GM12878 (cell line): ENCODE data around the gene PROCA1. TPM values are rescaled to one million over a fixed set of nuclear protein-coding genes. Genes with fewer than 3 reads are reported as not detected.

Source experiments
- CHD1 ChIP-seq: IDR thresholded peaks from 2 replicates; pipeline ENCODE4 v1.6.1; 2012; ENCODE audit warnings: low read depth, low read length, improper control_type of control experiment
- CHD4 ChIP-seq: fragments of 200-600 bp; sonication (generic); IDR thresholded peaks from 2 replicates; pipeline ENCODE4 v1.6.1; 2016; ENCODE audit warnings: mild to moderate bottlenecking
- CTCF ChIP-seq, 3 experiments: IDR thresholded peaks in 2 of 3; conservative IDR thresholded peaks in 1 of 3; 2 replicates each; pipeline ENCODE4 v1.5.1; 2011; ENCODE audit warnings: low read depth in 3 of 3, low read length in 3 of 3, mild to moderate bottlenecking in 3 of 3, control low read depth in 2 of 3, moderate library complexity in 2 of 3, inconsistent platforms in 1 of 3, mixed read lengths in 1 of 3; ENCODE audit not compliant: control insufficient read depth in 2 of 3, insufficient read depth in 1 of 3; ENCODE audit errors: extremely low read depth in 1 of 3
- ESRRA ChIP-seq: IDR thresholded peaks from 2 replicates; pipeline ENCODE4 v1.6.1; 2012; ENCODE audit warnings: mild to moderate bottlenecking, low read length, improper control_type of control experiment
- HDAC2 ChIP-seq: fragments of 200-600 bp; sonication (generic); IDR thresholded peaks from 2 replicates; pipeline ENCODE4 v1.6.1; 2017
- JUNB ChIP-seq: IDR thresholded peaks from 2 replicates; pipeline ENCODE4 v1.6.1; 2016; ENCODE audit warnings: antibody characterized with exemption, mild to moderate bottlenecking
- KDM1A ChIP-seq: fragments of 200-600 bp; sonication (generic); IDR thresholded peaks from 2 replicates; pipeline ENCODE4 v1.6.1; 2016; ENCODE audit warnings: borderline replicate concordance
- LARP7 ChIP-seq: fragments of 450-650 bp; IDR thresholded peaks from 2 replicates; pipeline ENCODE4 v1.6.1; 2017; ENCODE audit warnings: mild to moderate bottlenecking
- MEF2B ChIP-seq: fragments of 450-650 bp; IDR thresholded peaks from 2 replicates; pipeline ENCODE4 v1.6.1; 2018; ENCODE audit warnings: mild to moderate bottlenecking, moderate library complexity; ENCODE audit not compliant: partially characterized antibody, poor library complexity, severe bottlenecking
- NFIC ChIP-seq: IDR thresholded peaks from 2 replicates; pipeline ENCODE4 v1.6.1; 2012; ENCODE audit warnings: low read depth, mild to moderate bottlenecking, inconsistent platforms, low read length, moderate library complexity
- NFYB ChIP-seq: IDR thresholded peaks from 2 replicates; pipeline ENCODE4 v1.6.1; 2011; ENCODE audit warnings: low read depth, mild to moderate bottlenecking, low read length, improper control_type of control experiment, moderate library complexity; ENCODE audit not compliant: insufficient read depth
- RAD21 ChIP-seq: IDR thresholded peaks from 2 replicates; pipeline ENCODE4 v1.6.1; 2011; ENCODE audit warnings: mild to moderate bottlenecking, low read depth, low read length, moderate library complexity; ENCODE audit not compliant: insufficient read depth
- RUNX3 ChIP-seq: IDR thresholded peaks from 2 replicates; pipeline ENCODE4 v1.6.1; 2012; ENCODE audit warnings: low read length, inconsistent platforms
- SKIL ChIP-seq: fragments of 450-650 bp; IDR thresholded peaks from 2 replicates; pipeline ENCODE4 v1.6.1; 2017; ENCODE audit warnings: mild to moderate bottlenecking, low read depth, inconsistent platforms; ENCODE audit not compliant: poor library complexity, severe bottlenecking
- SMARCA5 ChIP-seq: fragments of 450-650 bp; IDR thresholded peaks from 2 replicates; pipeline ENCODE4 v1.6.1; 2017; ENCODE audit warnings: mild to moderate bottlenecking
- TAF1 ChIP-seq: IDR thresholded peaks from 2 replicates; pipeline ENCODE4 v1.6.1; 2011; ENCODE audit warnings: mild to moderate bottlenecking, low read depth, low read length, borderline replicate concordance
- TCF12 ChIP-seq: IDR thresholded peaks from 2 replicates; pipeline ENCODE4 v1.6.1; 2011; ENCODE audit warnings: low read depth, mild to moderate bottlenecking, low read length
- polyA plus RNA-seq, 11 experiments: library from polyadenylated mRNA; depleted of rRNA in 4 of 11; unstranded in 6 of 11; stranded (reverse) in 5 of 11; fragments of >200 nt; fragmentation: Nextera tagmentation in 4 of 11; fragmentation: Illumina TruSeq in 1 of 11; extraction: Ambion mirVana in 4 of 11; extraction: Trizol in 1 of 11; gene quantifications; 1 replicate in 1 of 11; 2 replicates in 10 of 11; pipeline versions ENCODE4 v1.2.1 to v1.2.3, GENCODE V29; 2011 to 2016; ENCODE audit warnings: inconsistent platforms in 2 of 11, missing spikeins in 2 of 11, low read depth in 1 of 11
- total RNA-seq, 4 experiments: library from RNA; depleted of rRNA in 3 of 4; stranded (reverse); fragments of >200 nt in 3 of 4; fragmentation: Illumina TruSeq in 1 of 4; extraction: Trizol in 1 of 4; gene quantifications; 2 replicates each; pipeline versions ENCODE4 v1.2.1 to v1.2.3, GENCODE V29; 2013 to 2021
- TF ChIP-seq, protein P1 (sequence below): fragments of 450-650 bp; IDR thresholded peaks from 2 replicates; pipeline ENCODE4 v1.6.1; 2017; ENCODE audit warnings: borderline replicate concordance
- TF ChIP-seq, protein P2 (sequence below): fragments of 450-650 bp; IDR thresholded peaks from 2 replicates; pipeline ENCODE4 v1.6.1; 2017; ENCODE audit warnings: mild to moderate bottlenecking, moderate library complexity
- TF ChIP-seq, protein P3 (sequence below): IDR thresholded peaks from 2 replicates; pipeline ENCODE4 v1.6.1; 2011; ENCODE audit warnings: low read depth, low read length, improper control_type of control experiment, borderline replicate concordance

PROCA1 gene
- total and polyA plus RNA-seq, 10 of the 15 experiments (the other 5 are each of a cell fraction or from before 2014, with no cell fraction given) = 0.35 to 4.8 (median 1.4) TPM

DNA sequence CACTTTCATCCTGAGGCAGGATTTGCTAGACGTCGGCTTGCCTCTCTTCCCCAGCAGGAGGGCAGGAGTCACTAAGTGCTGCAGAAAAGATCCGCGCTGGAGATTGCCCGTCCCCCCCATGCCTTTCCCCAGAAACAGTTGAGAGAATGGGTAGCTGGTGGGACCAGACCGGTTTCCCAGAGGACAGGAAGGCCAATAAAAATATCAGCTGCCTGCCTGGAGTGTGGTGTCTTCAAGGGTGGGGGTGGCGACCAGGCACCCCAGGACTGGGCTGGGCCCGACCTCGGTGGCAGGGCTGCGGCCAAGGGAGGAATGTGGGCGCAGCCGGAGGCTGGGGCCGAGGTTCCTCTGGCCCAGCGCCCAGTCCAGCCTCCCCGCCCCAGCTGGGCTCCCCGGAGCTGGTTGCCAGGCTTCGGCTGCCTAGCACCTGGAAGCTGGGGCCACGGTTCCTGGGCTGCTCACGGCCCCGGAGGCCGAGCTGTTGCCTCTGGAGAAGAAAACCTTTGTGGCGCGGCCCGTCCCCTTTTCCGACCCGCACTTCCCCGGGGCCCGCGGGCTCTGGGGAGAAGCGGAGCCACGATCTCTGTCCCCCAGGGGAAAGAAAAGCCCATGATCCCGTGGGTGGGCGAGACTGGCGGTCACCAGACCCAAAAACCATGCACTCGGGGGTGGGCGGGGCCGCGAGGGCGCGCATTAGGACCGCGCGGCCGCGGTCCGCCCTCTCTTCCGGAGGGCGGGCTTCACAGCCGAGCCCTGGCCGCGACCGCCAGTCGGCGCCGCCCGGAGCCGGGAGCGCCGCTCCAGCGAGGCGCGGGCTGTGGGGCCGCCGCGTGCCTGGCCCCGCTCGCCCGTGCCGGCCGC is 31.8 kb upstream of the PROCA1 start, which contains the start of gene TRAF4 (continued):
- no peak; the same call in 1 of the 2 replicates for TF ChIP-seq CHD1
- TF ChIP-seq, protein P1, sequence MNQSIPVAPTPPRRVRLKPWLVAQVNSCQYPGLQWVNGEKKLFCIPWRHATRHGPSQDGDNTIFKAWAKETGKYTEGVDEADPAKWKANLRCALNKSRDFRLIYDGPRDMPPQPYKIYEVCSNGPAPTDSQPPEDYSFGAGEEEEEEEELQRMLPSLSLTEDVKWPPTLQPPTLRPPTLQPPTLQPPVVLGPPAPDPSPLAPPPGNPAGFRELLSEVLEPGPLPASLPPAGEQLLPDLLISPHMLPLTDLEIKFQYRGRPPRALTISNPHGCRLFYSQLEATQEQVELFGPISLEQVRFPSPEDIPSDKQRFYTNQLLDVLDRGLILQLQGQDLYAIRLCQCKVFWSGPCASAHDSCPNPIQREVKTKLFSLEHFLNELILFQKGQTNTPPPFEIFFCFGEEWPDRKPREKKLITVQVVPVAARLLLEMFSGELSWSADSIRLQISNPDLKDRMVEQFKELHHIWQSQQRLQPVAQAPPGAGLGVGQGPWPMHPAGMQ = no peak
- peak in 1 of 3 experiments; percentile 26; a peak in 1 of 6 replicates for TF ChIP-seq CTCF (IDR thresholded peaks at IDR 0.05 in 2 of 3, conservative IDR thresholded peaks at IDR 0.05 in 1 of 3; ENCODE audit: control insufficient read depth in 2 of 3, extremely low read depth in 1 of 3, insufficient read depth in 1 of 3, low read depth in 3 of 3, low read length in 3 of 3)
- peak; percentile 96 for TF ChIP-seq TAF1
- TF ChIP-seq CHD4 = no peak
- no peak for TF ChIP-seq KDM1A
- no peak for TF ChIP-seq NFYB
- no peak for TF ChIP-seq RUNX3
- TF ChIP-seq RAD21 = no peak
- TF ChIP-seq, protein P2, sequence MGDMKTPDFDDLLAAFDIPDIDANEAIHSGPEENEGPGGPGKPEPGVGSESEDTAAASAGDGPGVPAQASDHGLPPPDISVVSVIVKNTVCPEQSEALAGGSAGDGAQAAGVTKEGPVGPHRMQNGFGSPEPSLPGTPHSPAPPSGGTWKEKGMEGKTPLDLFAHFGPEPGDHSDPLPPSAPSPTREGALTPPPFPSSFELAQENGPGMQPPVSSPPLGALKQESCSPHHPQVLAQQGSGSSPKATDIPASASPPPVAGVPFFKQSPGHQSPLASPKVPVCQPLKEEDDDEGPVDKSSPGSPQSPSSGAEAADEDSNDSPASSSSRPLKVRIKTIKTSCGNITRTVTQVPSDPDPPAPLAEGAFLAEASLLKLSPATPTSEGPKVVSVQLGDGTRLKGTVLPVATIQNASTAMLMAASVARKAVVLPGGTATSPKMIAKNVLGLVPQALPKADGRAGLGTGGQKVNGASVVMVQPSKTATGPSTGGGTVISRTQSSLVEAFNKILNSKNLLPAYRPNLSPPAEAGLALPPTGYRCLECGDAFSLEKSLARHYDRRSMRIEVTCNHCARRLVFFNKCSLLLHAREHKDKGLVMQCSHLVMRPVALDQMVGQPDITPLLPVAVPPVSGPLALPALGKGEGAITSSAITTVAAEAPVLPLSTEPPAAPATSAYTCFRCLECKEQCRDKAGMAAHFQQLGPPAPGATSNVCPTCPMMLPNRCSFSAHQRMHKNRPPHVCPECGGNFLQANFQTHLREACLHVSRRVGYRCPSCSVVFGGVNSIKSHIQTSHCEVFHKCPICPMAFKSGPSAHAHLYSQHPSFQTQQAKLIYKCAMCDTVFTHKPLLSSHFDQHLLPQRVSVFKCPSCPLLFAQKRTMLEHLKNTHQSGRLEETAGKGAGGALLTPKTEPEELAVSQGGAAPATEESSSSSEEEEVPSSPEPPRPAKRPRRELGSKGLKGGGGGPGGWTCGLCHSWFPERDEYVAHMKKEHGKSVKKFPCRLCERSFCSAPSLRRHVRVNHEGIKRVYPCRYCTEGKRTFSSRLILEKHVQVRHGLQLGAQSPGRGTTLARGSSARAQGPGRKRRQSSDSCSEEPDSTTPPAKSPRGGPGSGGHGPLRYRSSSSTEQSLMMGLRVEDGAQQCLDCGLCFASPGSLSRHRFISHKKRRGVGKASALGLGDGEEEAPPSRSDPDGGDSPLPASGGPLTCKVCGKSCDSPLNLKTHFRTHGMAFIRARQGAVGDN = no peak; the same call in 1 of the 2 replicates
- peak; percentile 93 for TF ChIP-seq MEF2B
- no peak for TF ChIP-seq JUNB
- no peak for TF ChIP-seq ESRRA
- TF ChIP-seq HDAC2 = no peak
- peak; percentile 84 for TF ChIP-seq SMARCA5
- TF ChIP-seq, protein P3, sequence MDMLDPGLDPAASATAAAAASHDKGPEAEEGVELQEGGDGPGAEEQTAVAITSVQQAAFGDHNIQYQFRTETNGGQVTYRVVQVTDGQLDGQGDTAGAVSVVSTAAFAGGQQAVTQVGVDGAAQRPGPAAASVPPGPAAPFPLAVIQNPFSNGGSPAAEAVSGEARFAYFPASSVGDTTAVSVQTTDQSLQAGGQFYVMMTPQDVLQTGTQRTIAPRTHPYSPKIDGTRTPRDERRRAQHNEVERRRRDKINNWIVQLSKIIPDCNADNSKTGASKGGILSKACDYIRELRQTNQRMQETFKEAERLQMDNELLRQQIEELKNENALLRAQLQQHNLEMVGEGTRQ = no peak
- TF ChIP-seq SKIL = no peak
- peak; percentile 62 for TF ChIP-seq TCF12
- TF ChIP-seq NFIC = no peak
- TF ChIP-seq LARP7 = peak; percentile 57
